Activated CD8-positive, alpha-beta memory T cell treated with anti-CD3 and anti-CD28 coated beads, Interleukin-2, amount 50 U/mL, for 48 hours (primary cell): Measurements from ENCODE around the gene SREK1.
"Not testable (repeated sequence)": the region's sequence is repeated elsewhere in the genome, so short reads cannot be mapped to it uniquely, and the experiment has no call there.

Source experiments
- DNase-seq: peaks from one replicate; pipeline ENCODE4 v3.0.0-alpha.2; 2020

SREK1 gene

DNA sequence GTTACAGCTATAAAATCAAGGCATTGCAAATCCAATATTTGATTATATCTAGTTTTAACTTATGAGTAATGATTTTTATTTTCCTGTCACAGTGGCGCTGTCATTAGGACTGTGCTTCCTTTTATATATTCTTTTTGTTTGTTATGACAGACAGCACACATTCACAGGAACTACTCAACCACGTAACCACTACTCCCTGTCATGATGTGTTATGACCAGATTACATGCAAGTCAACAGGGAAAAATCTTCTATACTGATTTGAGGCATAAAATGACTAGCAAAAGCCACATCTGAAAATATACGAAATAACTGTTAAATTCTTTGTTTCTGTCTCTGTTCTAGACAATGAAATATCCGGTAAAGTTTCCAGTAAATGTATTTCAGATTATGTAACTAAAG, 25.4 kb downstream of the SREK1 start:
- no peak for DNase-seq

DNA sequence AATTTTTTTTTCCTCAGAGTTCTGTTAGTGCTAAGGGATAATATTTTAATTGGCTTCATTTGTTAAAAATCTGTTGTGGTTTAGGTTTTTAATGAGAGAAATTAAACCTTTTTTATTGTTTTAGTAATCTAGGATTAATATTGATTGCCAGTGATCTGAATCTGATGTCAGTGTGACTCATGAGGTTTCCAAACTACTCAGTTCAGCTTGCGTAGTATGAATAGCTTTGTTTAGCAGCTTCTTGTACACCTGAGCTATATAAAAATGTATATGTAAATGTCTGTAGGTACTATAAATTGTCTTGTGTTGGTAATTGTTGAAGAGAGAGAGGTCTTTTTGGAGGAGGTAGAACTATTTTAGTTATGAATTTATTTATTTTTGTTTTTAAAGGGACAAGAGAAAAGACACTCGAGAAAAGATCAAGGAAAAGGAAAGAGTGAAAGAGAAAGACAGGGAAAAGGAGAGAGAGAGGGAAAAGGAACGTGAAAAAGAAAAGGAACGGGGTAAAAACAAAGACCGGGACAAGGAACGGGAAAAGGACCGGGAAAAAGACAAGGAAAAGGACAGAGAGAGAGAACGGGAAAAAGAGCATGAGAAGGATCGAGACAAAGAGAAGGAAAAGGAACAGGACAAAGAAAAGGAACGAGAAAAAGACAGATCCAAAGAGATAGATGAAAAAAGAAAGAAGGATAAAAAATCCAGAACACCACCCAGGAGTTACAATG, 26.3 kb downstream of the SREK1 start:
- DNase-seq = no peak

DNA sequence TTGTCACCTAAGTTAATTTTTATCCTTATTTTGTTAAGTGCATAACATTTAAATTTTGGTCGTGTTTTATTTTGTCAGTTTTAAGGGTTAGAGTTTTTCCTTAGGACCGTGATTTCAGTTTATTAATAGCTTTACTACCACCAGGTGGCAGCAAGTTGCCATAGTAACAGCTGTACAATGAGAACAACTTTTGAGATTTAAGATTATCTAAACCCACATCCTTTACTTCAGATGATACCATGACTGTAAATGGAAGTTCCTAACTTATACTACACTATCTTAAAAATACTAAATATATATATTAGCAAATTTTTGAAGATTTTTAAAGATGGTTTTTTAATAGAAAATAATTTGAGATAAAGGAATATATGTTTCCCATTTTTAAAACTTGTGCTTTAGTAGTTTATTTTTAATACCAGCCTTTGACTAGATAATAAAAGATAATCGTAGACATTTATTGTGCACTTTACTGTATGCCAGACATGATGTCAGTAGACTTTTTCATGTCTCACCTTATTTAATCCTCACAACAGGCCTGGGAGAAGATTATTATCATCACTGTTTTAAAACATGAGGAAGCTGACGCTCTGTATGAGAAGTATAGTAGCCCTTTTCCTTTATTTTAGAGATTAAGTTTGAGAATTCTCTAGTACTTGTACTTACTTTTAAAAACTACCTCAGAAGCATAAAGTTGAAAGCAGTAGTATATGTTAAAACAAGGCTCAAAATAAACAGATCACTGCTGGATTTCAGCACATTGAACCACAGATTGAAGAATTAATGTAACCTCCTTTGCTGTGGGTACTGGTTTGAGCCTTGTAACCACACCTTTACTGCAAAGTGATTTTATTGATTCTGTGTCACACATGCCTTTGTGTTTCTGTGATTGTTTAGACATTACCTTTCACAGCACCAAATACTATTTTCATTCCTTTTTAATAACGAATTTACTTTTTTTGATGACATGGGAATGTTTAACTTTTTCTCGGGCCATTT, 27.5 kb downstream of the SREK1 start:
- no peak for DNase-seq

DNA sequence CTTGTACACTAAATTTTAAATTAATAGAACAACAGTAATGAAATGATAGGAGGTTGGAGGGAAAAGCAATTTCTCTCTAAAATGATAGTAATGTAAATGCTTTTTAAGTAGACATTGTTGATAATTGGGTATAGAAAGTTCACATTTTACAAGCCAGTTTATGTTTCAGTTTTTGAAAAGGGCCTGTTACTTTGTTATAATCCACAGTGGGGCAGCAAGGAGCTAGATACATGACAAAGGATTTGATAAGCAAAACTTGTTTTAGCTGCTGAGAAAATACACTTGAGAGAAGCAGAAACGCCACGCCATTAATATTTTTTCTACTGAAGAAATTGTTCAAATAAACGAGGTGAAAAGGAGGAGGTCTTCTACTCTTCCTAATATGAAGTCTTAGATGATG, 30.2 kb downstream of the SREK1 start:
- no peak for DNase-seq

- no peak for DNase-seq
Observed at GRCh38 chr5:66178799-66179198, 34.7 kb downstream of the SREK1 start.

DNA sequence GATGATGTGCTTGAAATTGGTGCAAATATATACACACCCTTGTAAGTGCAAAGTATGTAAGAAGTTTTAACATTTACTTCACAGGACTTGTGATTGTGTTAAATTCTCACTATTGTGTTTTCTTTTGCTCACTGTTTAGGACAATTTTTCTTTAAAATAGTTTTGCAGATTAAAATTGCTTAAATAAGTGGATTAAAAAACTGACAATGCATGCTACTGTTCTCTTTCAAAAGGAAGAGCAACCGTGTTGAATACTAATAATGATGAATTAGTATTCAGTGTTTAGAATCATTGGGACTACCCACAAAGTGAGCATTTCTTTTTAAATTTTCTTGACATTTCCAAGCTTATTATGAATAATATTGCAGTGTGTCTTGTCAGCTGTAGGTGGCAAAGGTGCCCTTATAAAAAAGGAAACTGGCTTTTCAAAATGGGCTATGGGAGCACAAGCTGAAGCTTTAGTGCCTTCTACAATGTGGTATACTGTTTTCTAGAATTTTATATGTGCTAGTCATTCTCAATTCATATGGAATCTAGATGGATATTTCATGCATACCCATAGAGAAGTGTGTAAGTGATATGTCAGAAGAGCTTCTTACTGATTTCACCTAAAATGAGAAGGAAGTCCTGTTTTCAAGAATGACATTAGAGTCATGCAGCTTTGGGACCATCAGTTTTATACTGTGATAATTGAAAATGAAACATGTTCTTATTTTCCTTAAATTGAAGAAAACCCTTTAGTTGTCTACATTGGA, 35.4 kb downstream of the SREK1 start:
- DNase-seq = no peak

DNA sequence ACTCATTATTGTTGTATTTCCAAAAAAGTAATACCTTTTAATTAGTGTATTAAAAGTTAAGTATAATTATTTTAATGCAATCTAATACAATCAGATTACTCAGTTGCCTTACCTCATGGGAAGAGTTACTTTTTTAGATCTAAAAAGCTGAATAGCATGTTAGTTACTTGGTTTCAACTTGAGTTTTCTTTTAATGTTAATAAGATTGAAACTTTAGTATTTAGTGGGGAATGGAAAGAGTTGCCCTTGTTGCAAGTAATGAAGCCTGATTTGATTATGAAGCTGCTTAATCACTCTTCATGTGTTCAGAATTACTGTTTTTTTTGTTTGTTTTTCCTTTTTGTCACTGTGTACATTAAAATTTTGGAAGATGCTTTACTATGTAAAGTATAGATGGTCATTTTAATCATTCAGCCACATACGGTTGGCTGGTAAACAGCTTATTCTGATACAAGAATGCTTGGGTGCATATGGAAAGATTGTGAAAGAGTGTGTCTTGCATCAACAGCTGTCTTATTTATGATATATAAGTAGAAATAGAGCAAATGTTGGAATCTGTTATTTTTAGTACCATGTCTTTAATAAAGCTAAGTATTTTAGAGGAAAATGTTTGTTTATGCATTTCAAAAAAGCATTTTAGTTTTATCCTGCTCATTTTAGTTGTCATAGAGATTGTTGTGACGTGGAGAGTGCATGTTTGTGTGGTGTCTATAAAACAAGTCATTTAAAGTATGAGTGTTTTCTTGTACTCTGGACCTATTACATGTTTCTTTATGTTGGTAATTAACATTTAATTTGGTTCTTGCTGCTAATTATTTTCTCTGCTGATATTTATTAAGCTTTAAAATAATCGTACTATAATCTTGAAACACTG, 36.4 kb downstream of the SREK1 start:
- DNase-seq = no peak

DNA sequence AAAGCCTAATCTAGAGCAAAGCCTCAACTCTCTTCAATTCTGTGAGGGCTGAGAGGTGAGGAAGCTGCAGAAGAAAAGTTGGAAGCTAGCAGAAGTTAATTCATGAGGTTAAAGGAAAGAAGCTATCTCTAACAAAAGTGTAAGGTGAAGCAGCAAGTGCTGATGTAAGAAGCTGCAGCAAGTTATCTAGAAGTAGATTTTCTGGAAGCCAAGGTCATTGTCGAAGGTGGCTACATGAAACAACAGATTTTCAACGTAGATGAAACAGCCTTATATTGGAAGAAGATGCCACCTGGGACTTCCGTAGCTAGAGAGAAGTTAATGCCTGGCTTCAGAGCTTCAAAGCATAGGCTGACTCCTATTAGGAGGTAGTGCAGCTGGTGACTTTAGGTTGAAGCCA, 42.0 kb downstream of the SREK1 start:
- DNase-seq = no peak

GRCh38 chr5:66193419-66193818, 49.3 kb downstream of the SREK1 start:
- DNase-seq = no peak

DNA sequence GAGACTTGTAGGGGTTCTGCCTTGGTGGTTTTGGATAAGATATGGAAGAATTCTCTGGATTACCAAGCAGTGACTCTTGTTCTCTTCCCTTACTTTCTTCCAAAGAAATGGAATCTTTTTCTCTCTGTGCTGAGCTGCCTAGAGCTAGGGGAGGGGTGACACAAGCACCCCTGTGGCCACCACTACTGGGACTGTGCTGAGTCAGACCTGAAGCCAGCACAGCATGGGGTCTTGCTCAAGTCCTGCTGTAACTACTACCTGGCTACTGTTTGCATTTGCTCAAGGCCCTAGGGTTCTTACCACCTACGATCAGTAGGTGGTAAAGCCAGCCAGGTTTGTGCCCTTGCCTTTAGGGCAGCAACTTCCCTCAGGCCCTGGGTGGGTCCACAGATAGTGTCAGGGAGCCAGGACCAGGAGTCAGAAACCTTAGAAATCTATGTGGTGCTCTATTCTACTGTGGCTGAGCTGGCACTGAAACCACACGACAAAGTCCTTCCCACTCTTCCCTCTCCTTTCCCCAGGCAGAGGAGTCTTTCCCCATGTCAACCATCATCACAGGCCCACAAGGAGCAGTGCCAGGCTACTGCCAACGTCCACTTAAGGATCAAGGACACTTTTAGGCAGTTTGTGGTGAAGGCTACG, 53.8 kb downstream of the SREK1 start:
- DNase-seq = no peak

DNA sequence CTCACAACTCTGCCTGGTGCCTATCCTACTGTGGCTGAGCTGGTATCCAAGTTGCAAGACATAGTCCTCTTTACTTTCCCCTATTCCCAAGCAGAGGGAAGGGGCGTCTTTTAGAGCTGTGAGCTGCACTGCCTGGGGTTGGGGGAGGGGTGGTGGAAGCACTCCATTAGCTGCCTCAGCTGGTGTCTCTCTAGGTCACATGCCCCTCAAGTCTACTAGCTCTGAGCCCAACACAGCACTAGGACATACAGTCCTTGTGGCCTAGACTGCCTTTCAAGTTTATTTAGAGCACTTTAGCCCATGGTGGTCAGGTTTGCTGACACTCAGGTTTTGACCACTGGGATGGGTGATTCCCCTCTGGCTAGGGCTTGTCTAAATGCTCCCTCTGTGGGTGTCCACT, 54.7 kb downstream of the SREK1 start:
- DNase-seq = no peak

- DNase-seq = no peak
Observed at GRCh38 chr5:66203531-66203930, 59.4 kb downstream of the SREK1 start.

DNA sequence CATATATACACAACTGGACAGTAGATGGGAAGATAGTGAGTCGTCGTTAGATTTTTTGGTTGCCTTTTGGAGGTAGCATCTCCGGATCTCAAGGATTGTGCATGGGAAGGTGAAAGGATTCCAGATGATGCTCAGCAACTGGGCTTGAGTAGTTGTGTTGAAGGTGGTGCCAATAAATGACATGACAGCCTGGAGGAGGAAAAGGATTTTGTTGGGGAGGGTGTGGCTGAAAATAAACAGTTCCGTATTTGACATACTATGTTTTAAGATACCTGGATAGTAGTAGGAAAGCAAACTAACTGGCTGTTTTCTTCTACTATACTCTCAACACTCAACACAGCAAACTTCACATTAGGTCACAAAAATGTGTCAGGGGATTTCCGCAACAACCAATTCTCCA, 62.4 kb downstream of the SREK1 start:
- DNase-seq = no peak

DNA sequence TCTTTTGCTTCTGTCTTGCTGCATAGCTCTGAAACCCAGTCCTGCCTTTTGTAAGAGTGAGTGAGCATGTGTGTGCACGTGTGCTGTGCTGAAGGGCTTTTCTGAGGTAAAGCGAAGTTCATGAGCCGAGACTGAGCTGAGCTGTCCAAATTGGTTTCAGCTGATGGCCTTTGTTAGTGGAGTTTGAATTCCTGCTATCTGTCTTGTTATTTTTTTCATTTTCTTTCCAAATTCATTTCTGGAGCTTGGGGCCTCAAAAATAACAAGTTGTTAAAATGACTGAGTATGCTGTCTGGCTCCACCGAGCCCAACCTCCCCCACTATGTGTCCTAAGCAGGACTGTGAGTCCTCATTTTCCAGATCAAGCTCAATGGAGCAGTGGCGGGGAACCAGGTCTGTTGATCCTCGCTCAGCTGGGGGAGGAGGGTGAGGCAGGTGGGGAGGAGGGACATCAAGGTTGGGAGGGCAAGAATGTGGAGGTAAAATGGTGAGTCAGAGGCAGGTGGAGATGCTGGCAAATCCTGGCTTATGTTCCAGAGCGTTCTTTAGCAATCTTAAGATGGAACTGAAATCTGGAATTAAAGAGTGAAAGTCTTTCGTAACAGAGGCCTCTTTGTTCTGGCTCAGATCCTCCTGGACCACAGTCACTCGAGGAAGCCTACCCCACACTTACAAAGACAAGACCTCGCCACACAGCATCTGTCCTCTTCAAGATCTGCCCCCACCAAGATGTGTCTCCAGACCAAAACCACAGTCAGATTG, 63.9 kb downstream of the SREK1 start:
- no peak for DNase-seq

DNA sequence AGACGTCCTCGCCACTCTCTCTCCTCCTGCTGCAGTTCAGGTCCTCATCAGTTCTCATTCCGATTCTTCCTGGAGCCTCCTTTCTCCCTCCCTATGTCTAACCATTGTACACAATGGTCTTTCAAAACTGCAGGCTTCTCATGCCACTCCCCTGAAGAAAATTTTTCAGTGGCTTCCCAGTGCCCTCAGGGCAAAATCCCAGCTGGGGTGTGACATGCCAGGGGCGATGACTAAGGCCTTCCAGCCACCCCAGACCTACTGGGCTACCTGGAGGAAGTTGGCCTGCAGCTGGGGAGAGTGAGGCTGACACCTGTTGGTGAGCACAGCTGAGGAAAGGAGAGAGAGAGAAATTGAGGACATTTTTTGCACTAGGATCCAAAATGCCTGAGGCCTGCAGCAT, 65.2 kb downstream of the SREK1 start:
- no peak for DNase-seq

DNA sequence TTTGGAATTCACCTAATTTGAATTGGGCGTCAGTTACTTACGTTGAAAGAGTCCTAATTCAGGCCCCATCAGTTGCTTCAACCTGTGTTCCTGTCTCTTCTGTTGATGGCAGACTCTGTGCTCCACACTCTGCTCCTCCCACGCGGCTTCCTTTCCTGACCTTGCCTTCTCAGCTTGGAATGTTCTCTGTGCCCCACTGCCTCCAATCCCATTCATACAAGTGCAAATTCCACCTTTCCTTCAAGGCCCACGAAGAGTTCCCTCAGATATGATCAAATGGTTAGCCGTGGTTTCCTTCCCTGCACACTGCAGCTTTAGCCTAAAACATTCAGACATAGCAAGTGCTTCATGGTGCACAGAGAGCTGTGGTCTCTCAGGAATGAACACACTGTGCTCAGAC, 65.7 kb downstream of the SREK1 start:
- DNase-seq = no peak

- no peak for DNase-seq
Observed at GRCh38 chr5:66213533-66213932, 69.4 kb downstream of the SREK1 start.

DNA sequence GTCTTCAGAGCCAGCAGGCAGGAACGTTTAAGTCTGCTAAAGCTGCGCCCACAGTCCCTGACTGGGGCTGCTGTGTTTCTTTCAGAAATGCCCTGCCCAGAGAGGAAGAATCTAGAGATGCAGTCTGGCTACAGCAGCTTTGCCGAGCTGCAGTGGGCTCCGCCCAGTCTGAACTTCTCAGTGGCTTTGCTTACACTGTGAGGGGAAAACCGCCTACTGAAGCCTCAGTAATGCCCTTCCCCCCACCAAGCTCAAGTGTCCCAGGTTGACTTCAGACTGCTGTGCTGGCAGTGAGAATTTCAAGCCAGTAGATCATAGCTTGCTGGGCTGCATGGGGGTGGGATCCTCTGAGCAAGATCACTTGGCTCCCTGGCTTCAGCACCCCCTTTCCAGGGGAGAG, 78.4 kb downstream of the SREK1 start:
- no peak for DNase-seq

DNA sequence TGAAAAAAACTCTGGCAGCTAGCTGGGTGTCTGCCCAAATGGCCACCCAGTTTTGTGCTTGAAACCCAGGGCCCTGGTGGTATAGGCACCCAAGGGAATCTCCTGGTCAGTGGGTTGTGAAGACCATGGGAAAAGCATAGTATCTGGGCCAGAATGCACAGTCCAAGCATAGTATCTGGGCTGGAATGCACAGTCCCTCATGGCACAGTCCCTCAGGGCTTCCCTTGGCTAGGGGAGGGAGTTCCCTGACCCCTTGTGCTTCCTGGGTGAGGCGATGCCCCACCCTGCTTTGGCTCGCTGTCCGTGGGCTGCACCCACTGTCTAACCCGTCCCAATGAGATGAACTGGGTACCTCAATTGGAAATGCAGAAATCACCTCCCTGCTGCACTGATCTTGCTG, 78.8 kb downstream of the SREK1 start:
- not testable (repeated sequence) for DNase-seq

DNA sequence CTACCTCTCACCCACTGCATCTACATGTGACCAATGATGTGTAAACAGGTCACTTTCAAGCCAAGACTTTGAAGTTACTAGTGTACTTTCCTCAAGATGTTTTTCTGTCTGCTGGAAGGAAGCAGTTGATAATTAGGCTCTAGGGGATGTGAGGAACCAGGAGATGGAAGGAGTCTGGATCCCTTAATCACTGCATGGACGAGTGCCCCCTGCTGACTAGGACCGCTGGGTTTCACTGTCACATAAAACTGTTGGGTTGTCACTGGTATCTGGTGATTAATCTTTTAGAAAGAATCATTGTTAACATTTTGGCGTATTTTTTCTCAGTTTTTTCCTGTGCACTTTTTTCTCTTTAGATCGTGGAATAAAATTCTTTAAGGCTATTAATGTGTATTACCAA, 79.5 kb downstream of the SREK1 start:
- DNase-seq = no peak

- DNase-seq = no peak
Observed at GRCh38 chr5:66224274-66224673, 80.2 kb downstream of the SREK1 start.
